GM12801 (cell line): ENCODE measurements around the gene ISM2.

Experiments
- TF ChIP-seq, protein P1 (sequence below): IDR thresholded peaks from one replicate; pipeline ENCODE4 v1.5.1; 2011; ENCODE audit warnings: control low read depth; ENCODE audit not compliant: insufficient read length; ENCODE audit errors: extremely low read depth

Gene ISM2

DNA sequence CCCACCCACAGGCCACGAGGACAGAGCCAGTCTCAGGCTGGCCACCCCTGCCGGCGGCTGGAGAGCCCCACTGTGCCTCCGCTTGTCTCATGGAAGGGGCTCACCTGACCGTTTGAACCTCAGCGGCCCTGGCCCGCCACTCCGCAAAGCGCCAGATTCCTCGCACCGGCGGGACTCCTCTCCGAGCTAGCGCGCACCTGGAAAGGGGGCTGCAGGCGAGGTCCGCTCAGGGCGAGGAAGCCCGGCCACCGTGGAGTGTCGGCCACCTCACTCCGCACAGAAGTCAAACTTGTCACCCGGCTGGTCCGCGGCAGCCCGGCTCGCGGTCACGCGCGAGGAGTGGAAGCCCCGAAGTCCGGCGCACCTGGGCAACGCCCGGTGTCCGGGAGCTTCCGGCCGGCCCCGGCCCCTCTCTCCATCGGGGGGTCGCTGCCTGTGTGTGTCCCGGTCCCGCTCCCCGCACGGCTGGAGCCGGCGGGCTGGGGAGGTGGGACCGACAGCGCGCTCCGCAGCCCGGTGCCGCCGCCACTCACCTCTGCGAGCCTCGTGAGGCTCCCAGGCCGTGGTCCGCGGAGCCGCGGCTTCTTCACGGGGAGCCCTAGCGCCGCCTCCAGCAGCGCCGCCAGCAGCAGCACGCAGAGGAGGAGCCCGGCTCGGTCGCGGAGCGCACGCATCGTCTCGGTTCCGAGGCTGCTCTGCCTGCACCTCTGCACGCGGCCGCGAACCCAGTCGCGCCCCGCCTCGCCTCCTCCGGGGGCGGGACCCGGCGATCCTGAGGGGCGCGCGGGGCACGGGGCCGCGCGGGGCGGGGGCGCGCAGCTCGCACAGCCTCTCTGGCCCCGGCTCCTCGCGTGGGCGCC, at the start of gene ISM2:
Gene ISM2 (minus strand): TSS at position 697 of the 860 bp plus-strand sequence. CDS start 23 bp downstream, at position 674.
- TF ChIP-seq, protein P1, sequence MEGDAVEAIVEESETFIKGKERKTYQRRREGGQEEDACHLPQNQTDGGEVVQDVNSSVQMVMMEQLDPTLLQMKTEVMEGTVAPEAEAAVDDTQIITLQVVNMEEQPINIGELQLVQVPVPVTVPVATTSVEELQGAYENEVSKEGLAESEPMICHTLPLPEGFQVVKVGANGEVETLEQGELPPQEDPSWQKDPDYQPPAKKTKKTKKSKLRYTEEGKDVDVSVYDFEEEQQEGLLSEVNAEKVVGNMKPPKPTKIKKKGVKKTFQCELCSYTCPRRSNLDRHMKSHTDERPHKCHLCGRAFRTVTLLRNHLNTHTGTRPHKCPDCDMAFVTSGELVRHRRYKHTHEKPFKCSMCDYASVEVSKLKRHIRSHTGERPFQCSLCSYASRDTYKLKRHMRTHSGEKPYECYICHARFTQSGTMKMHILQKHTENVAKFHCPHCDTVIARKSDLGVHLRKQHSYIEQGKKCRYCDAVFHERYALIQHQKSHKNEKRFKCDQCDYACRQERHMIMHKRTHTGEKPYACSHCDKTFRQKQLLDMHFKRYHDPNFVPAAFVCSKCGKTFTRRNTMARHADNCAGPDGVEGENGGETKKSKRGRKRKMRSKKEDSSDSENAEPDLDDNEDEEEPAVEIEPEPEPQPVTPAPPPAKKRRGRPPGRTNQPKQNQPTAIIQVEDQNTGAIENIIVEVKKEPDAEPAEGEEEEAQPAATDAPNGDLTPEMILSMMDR: no peak

DNA sequence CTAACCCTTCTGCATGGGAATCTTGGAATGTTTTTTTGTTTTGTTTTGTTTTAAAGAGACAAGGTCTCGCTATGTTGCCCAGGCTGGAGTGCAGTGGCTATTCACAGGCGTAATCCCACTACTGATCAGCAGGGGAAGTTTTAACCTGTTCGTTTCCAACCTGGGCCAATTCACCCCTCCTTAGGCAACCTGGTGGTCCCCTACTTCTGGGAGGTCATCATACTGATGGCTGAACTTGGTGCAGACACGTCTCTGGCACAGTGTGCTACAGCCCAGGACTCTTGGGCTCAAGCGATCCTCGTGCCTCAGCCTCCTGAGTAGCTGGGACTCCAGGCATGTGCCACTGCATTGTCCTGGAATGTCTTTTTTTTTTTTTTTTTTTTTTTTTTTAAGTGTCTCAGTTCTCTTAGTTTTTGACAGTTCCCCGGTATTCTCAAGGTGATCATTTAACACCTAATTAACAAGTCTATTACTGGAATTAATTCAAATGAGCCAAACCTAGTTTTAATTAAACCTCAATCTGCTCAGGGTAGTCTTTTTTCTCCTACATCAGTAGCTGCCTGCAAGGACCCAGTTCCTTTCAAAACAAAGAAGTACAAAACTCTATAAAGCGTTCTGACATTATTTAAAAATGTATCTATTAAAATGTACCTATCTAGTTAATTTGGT, 49.0 kb upstream of the ISM2 start:
- TF ChIP-seq, protein P1: no peak

DNA sequence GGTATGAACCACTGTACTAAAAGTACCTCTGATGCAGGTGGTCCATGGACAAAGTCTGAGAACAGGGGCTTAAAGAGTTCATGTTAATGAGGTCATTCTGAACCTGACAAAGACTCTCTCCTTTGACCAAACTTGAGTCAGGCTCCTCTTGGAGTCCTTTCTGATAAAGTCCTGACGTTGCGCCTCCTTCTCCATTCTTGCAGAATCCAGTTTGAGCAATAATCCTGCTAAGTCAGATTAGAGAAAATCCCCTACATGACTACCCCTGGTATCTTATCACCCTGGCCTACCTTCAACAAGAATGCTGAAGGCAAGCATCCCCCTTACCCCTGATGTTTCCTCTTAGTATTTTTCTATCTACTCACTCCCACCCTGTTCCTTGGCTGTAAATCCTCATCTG, 46.0 kb upstream of the ISM2 start:
- TF ChIP-seq, protein P1: no peak

DNA sequence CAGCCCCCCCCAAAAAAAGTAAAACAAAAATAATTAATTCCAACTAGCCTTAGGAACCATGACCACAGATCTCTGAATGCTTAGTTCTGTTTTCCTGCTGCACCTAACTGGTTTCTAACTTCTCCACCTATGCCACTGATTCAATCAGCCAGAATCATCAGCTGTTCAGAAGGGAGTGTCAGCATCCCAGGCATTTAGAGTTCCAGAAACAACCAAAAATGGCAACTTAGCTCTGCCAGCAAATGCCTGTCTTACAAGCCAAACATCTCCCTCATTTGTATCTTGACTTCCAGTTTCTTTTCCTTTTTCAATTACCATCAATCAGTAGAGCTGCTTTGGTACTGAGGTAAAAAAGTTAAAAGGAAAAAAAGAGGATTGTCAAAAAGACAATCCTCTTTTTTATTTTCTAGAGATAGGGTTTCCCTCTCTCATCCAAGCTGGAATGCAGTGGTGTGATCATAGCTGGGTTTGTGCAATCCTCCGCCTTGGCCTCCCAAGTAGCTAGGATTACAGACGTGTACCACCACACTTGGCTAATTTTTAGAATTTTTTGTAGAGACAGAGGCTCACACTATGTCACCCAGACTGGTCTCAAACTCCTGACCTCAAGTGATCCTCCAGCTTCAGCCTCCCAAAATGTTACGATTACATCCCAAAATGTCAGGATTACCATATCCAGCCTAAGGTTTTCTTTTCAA, 45.2 kb upstream of the ISM2 start:
- TF ChIP-seq, protein P1: no peak

DNA sequence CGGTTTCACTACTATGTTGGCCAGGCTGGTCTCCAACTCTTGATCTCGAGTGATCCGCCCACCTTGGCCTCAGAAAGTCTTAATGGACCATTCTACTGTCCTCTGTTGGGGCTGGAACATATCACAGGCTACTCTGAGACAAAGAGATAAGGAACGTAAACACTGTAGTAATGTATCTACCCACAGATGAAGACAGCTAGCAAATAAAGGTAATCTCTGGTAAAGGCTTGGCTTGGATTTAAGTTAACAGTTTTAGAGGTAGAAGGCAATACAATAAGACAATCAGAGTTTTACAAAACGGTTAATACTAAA, 44.6 kb upstream of the ISM2 start:
- TF ChIP-seq, protein P1: no peak

DNA sequence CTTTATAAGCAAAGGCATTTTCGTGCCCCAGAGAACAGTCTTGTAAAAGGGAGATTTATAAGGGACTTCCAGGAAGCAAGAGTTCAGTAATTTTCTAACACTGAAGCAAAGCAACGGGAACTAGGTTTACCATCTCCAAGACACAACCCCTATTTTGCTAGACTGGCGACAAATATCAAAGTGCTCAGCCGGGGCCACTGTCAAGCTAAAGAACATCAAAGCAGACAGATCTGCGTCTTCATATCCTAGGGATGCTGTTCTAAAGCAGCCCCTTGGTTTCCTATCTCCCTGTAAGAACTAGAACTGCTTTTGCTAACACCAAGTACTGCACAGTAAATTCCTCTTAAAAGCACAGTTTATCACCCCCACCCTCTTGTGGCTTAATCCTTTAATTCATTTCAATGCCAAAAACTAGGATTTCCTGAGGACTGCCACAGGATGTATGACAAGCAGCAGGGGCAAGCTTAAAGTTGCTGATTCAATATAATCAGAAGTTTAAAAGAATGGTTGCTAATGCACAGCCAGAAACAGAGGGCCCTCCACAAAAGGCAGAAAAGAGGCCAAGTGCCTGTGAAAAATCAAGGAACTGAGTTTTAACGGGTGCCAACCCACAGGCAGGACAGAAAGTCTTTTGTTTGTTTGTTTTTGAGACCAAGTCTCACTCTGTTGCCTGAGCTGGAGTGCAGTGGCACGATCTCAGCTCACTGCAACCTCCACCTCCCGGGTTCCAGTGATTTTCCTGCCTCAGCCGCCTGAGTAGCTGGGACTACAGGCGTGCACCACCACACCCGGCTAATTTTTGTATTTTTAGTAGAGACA, 44.0 kb upstream of the ISM2 start:
- TF ChIP-seq, protein P1: no peak
